HL-60 (cell line): ENCODE results near the gene KRTAP10-2.

Experiments used
- DNase-seq, 2 experiments: peaks; one replicate each; pipeline ENCODE4 v3.0.0-alpha.2; 2010 to 2020; ENCODE audit warnings: low read depth in 1 of 2, low spot score in 1 of 2
- H3K27ac ChIP-seq: fragments of 250-450 bp; sonication (Bioruptor Pico); replicated peaks from 2 replicates; pipeline ENCODE4 v1.5.1; 2020; ENCODE audit warnings: mild to moderate bottlenecking, moderate library complexity
- H3K27me3 ChIP-seq: fragments of 250-450 bp; sonication (Bioruptor Pico); 2 replicates; pipeline ENCODE4 v1.5.1; 2021; ENCODE audit warnings: mild to moderate bottlenecking, moderate library complexity; ENCODE audit not compliant: insufficient read depth, poor library complexity, severe bottlenecking
- H3K4me3 ChIP-seq: replicated peaks from 2 replicates; pipeline ENCODE4 v1.5.1; 2011; ENCODE audit warnings: mild to moderate bottlenecking, control low read depth, low read length; ENCODE audit not compliant: insufficient read depth
- GABPA ChIP-seq: IDR thresholded peaks from 2 replicates; pipeline ENCODE4 v1.6.1; 2012; ENCODE audit warnings: low read depth
- POLR2AphosphoS5 ChIP-seq: IDR thresholded peaks from 2 replicates; pipeline ENCODE4 v1.6.1; 2012; ENCODE audit warnings: low read depth
- SPI1 ChIP-seq: IDR thresholded peaks from 2 replicates; pipeline ENCODE4 v1.6.1; 2012; ENCODE audit warnings: low read depth, mild to moderate bottlenecking, borderline replicate concordance
- TF ChIP-seq, protein P1 (sequence below): IDR thresholded peaks from one replicate; pipeline ENCODE4 v1.5.1; 2011; ENCODE audit warnings: low read length, control low read depth, inconsistent platforms; ENCODE audit not compliant: insufficient read depth
- TF ChIP-seq, protein P2 (sequence below): IDR thresholded peaks from 2 replicates; pipeline ENCODE4 v1.6.1; 2012; ENCODE audit warnings: low read depth; ENCODE audit not compliant: insufficient replicate concordance

The KRTAP10-2 gene

DNA sequence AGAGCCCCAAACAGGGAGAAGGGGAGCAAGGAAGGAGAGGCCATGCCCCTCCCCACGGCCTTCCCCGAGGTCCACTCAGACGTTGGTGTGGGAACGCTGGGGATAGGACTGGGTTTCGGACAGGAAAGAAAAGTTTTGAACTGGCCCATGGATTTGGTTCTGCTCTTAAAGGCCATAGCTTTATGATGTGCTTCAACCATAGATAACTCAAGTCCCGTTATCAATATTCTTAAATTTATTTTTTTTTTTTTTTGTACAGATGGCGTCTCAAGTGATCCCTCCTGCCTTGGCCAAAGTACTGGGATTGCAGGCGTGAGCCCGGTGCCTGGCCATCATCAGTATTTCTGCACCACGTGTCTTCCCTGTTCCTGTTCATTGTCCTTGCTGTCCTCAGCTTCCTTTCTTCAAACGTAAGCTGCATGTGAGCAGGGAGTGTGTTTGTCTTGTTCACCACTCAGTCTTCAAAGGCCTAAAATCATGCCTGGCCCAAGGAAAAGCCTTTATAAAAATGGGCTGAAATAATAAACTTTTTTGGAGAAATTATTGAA is 10.5 kb downstream of the KRTAP10-2 start:
- Histone ChIP-seq H3K27ac (no peak overlapping the region), H3K4me3 (no peak overlapping the region), H3K27me3 (no peaks in the 10 kb centered on the region)
- TF ChIP-seq, protein P1, sequence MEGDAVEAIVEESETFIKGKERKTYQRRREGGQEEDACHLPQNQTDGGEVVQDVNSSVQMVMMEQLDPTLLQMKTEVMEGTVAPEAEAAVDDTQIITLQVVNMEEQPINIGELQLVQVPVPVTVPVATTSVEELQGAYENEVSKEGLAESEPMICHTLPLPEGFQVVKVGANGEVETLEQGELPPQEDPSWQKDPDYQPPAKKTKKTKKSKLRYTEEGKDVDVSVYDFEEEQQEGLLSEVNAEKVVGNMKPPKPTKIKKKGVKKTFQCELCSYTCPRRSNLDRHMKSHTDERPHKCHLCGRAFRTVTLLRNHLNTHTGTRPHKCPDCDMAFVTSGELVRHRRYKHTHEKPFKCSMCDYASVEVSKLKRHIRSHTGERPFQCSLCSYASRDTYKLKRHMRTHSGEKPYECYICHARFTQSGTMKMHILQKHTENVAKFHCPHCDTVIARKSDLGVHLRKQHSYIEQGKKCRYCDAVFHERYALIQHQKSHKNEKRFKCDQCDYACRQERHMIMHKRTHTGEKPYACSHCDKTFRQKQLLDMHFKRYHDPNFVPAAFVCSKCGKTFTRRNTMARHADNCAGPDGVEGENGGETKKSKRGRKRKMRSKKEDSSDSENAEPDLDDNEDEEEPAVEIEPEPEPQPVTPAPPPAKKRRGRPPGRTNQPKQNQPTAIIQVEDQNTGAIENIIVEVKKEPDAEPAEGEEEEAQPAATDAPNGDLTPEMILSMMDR, result no peak
- TF ChIP-seq POLR2AphosphoS5 (no peak), SPI1 (no peak), GABPA (no peak)
- TF ChIP-seq, protein P2, sequence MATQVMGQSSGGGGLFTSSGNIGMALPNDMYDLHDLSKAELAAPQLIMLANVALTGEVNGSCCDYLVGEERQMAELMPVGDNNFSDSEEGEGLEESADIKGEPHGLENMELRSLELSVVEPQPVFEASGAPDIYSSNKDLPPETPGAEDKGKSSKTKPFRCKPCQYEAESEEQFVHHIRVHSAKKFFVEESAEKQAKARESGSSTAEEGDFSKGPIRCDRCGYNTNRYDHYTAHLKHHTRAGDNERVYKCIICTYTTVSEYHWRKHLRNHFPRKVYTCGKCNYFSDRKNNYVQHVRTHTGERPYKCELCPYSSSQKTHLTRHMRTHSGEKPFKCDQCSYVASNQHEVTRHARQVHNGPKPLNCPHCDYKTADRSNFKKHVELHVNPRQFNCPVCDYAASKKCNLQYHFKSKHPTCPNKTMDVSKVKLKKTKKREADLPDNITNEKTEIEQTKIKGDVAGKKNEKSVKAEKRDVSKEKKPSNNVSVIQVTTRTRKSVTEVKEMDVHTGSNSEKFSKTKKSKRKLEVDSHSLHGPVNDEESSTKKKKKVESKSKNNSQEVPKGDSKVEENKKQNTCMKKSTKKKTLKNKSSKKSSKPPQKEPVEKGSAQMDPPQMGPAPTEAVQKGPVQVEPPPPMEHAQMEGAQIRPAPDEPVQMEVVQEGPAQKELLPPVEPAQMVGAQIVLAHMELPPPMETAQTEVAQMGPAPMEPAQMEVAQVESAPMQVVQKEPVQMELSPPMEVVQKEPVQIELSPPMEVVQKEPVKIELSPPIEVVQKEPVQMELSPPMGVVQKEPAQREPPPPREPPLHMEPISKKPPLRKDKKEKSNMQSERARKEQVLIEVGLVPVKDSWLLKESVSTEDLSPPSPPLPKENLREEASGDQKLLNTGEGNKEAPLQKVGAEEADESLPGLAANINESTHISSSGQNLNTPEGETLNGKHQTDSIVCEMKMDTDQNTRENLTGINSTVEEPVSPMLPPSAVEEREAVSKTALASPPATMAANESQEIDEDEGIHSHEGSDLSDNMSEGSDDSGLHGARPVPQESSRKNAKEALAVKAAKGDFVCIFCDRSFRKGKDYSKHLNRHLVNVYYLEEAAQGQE, result no peak
- DNase-seq, result no peak

DNA sequence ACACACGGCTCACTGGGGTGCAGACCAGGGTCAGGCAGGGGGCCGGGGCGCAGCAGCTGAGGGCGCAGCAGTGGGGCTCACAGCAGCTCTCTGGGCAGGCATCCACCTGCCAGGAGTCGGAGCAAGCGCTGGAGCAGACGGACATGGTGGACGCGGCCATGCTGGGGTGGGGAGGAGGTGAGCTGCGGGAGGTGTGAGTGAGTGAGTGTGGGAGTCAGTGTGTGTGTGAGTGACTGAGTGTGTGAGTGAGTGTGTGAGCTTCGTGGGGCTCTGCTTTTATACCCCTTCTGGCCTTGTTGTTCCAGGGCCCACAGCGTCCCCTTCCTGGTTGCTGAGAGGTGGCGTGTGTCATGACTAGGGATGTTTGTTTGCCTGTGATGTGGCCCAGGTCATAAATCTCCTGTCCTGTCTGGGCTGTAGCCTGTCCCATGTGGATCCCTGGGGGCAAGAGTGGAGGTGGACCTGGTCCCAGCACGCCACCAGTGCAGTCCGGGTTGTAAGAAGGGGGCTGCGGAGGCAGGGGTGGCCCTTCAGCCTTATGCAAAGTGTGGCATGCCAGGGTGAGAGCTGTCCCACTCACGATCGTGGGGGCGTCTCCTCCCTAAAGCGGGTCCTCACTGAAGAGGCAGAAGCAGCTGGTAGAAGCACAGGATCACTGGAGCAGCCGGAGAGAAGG is 11.2 kb downstream of the KRTAP10-2 start, which contains the start of gene KRTAP10-1:
TSS of gene KRTAP10-1 (minus strand) at position 205 of the 676 bp plus-strand sequence. CDS start at position 160, 45 bp downstream.
- Histone ChIP-seq H3K4me3 (no peak within 1 kb of the TSS), H3K27ac (no peak within 1 kb of the TSS), H3K27me3 (no peaks in the 10 kb centered on the region)
- DNase-seq, result no peak
- TF ChIP-seq POLR2AphosphoS5, result no peak
- TF ChIP-seq GABPA, result no peak
- TF ChIP-seq, protein P2, result no peak
- no peak for TF ChIP-seq SPI1

DNA sequence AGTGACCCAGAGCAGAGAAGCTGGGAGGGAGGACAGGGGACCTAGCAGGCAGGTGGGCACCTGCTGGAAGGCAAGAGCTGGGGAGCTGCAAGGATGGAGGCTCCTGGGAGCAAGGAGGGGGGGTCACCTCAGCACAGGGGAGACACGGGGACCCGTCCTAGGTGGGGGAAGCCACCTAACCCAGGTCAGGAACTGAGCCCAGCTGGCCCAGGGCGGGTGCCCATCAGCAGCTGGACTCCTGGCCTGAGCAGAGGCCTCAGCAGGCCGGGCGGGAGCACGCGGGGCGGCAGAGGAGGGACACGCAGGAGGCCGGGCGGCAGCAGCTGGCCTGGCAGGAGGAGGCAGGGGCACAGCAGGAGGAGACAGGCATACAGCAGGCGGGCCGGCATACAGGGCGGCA is 12.3 kb downstream of the KRTAP10-2 start:
- H3K27me3 ChIP-seq, result no peaks in the 10 kb centered on the region
- no peak overlapping the region for H3K27ac ChIP-seq
- DNase-seq, result no peak
- no peak overlapping the region for H3K4me3 ChIP-seq
- TF ChIP-seq GABPA, result no peak
- no peak for TF ChIP-seq SPI1
- TF ChIP-seq POLR2AphosphoS5, result no peak
- TF ChIP-seq, protein P1, result no peak
- TF ChIP-seq, protein P2, result no peak
